ENCODE results near the gene C2orf69. TPM values are rescaled to one million over a fixed set of nuclear protein-coding genes. Genes with fewer than 3 reads are reported as not detected.

The C2orf69 gene, protein sequence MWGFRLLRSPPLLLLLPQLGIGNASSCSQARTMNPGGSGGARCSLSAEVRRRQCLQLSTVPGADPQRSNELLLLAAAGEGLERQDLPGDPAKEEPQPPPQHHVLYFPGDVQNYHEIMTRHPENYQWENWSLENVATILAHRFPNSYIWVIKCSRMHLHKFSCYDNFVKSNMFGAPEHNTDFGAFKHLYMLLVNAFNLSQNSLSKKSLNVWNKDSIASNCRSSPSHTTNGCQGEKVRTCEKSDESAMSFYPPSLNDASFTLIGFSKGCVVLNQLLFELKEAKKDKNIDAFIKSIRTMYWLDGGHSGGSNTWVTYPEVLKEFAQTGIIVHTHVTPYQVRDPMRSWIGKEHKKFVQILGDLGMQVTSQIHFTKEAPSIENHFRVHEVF
- 10 to 100 TPM; 18.9 to 19.5 TPM for total RNA-seq

DNA sequence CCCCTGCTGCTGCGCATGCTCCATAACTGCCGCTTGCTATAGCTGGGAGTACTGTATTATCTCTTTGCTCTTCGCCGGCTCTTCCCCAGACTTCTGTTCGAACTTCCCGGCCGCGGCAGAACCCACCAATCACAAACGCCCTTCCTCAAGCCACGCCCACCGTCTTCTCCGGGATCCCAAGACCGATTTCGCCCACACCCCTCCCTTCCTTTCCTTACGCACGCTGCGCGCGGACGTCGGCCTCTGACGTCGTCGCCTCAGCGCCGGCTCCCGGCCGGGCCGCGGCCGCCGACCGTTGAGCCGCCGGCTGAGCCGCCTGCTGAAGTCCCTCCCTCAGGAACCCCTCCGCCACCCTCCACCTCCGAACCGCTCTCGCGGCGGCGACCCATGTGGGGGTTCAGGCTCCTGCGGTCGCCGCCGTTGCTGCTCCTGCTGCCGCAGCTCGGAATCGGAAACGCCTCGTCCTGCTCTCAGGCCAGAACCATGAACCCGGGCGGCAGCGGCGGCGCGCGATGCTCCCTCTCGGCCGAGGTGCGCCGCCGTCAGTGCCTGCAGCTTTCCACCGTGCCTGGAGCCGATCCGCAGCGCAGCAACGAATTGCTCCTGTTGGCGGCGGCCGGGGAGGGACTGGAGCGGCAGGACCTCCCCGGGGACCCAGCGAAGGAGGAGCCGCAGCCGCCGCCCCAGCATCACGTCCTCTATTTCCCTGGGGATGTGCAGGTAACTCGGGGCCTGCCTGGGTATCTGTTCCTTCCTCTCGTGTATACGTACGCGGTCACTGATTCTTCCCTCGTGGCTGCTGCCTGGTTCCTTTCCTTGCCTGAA lies at the start of gene C2orf69:
Gene C2orf69, plus strand, starts transcription at position 242 of the 825 bp plus-strand sequence. Its CDS starts 146 bp downstream, at position 388.
- Mint-ChIP-seq H3K36me3 (peaks cover 24% of the 10 kb centered on the region), H3K9me3 (ENCODE audit: low read depth) (no peaks in the 10 kb centered on the region), H3K27me3 (peaks cover 12% of the 10 kb centered on the region), H3K27ac (peak within 1 kb of the TSS; percentile 93), H3K4me1 (peaks cover 26% of the 10 kb centered on the region), H3K4me3 (peak within 1 kb of the TSS; percentile 99)
- ATAC-seq, result peak; percentile 88
- DNase-seq, result peak; percentile 94
- CTCF ChIA-PET, result interaction anchor here (1.0 kb wide), 1 partner anchor 35 kb away, joined by 3 read pairs; no protein-coding TSS in a partner anchor

DNA sequence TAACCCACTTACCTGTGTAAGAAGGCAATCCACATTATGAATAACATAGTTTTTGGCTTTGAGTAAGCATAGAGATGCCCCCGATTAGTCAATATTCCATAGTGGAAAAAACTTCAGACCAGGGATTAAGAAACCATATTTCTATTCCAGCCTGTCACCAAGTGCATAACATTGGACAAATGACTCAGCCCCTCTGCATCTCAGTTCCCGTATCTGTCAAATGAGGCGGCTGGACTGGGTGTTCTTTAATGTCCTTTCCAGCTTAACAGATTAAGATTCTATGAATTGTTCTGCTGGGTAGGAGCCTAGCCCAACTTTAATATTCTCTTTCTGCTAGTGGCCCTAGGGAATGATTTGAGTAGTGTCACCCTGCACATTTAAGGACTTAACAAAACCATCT lies 48.3 kb upstream of the C2orf69 start:
- ATAC-seq, result no peak
- CTCF ChIA-PET, result interaction anchor here (1.4 to 1.5 kb wide), 2 partner anchors 79 to 158 kb away, joined by 3 to 5 read pairs; no protein-coding TSS in a partner anchor
- Mint-ChIP-seq H3K27ac (no peak overlapping the region), H3K27me3 (peaks cover 46% of the 10 kb centered on the region), H3K4me1 (no peaks in the 10 kb centered on the region), H3K4me3 (no peak overlapping the region), H3K36me3 (no peaks in the 10 kb centered on the region), H3K9me3 (ENCODE audit: low read depth) (no peaks in the 10 kb centered on the region)
- no peak for DNase-seq

DNA sequence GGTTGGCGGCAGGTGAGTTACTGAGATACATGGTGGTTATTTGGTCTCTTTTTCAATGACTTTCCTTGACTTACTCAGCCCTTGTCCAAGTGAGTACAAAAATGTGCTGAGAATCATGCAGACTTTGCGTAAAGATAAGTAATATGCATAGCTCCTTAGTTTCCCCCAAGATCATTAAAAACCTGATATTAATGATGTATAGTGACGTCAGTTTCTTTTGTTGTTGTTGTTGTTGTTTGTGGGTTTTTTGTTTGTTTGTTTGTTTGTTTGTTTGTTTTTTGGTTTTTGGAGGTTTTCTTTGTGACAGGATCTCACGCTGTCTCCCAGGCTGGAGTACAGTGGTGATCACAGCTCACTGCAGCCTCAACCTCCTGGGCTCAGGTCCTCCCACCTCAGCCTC lies 45.2 kb upstream of the C2orf69 start:
- Mint-ChIP-seq H3K27me3 (peaks cover 57% of the 10 kb centered on the region), H3K36me3 (no peaks in the 10 kb centered on the region), H3K27ac (no peak overlapping the region), H3K4me3 (no peak overlapping the region), H3K9me3 (ENCODE audit: low read depth) (no peaks in the 10 kb centered on the region), H3K4me1 (no peaks in the 10 kb centered on the region)
- DNase-seq (no peak), ATAC-seq (no peak)
- CTCF ChIA-PET, result no interaction called here

DNA sequence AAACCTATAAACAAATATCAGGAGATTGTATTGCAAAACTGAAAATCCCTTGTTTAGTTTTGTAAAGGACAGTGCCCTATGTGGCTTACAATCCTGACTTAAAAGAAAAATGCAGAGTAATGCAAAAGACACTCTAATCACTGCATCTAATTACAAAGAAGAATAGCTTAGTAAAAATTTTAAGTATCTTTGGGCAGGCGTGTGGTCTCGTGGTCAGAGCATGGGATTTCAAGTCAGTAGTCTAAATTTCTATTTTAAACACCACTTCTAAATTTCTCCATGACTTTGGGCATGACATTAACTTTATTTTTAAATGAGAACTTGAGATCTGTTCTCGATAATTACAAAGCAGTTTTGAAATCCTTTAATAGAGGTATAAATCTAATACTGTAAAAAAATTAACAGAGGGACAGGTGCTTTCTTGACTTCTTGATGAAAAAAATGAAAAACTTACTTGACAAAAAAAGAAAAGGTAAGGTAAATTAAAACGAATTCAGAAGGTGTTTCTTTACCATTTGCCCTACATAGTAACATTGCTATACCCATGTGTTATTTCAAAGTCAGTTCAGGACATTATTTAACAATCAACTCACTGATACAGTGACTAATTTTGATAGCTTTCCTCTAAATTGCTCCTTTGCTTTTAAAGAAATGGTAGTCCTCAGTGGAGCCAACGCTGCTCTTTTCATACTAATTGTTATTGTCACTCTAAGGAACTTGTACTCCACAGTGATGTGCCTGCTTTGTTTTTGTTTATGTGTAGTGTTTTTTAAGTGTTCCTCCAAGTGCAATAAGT lies 42.5 kb upstream of the C2orf69 start:
- Mint-ChIP-seq H3K4me3 (no peak overlapping the region), H3K27ac (no peak overlapping the region), H3K4me1 (no peaks in the 10 kb centered on the region), H3K9me3 (ENCODE audit: low read depth) (no peaks in the 10 kb centered on the region), H3K27me3 (peaks cover 45% of the 10 kb centered on the region), H3K36me3 (no peaks in the 10 kb centered on the region)
- DNase-seq, result no peak
- ATAC-seq, result no peak
- CTCF ChIA-PET, result no interaction called here

DNA sequence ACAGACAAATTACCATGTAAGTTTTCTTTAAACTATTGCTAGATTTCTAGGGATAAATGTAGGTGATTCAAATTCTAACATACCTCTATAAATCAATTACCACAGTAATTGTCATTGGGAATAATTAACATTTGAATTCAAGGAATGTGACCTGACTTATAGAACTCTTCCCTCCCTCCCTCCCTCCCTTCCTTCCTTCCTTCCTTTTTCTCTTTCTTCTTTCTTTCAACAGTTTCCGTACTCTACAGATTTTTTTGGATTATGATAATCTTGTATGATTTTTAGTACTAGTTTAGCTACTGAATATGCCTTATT lies 41.9 kb upstream of the C2orf69 start:
- H3K36me3 Mint-ChIP-seq, result peaks cover 3% of the 10 kb centered on the region
- peaks cover 4% of the 10 kb centered on the region for H3K9me3 Mint-ChIP-seq (ENCODE audit: low read depth)
- no peak overlapping the region for H3K4me3 Mint-ChIP-seq
- CTCF ChIA-PET, result no interaction called here
- H3K27me3 Mint-ChIP-seq, result peaks cover 45% of the 10 kb centered on the region
- ATAC-seq, result no peak
- no peak overlapping the region for H3K27ac Mint-ChIP-seq
- DNase-seq, result no peak
- no peaks in the 10 kb centered on the region for H3K4me1 Mint-ChIP-seq

DNA sequence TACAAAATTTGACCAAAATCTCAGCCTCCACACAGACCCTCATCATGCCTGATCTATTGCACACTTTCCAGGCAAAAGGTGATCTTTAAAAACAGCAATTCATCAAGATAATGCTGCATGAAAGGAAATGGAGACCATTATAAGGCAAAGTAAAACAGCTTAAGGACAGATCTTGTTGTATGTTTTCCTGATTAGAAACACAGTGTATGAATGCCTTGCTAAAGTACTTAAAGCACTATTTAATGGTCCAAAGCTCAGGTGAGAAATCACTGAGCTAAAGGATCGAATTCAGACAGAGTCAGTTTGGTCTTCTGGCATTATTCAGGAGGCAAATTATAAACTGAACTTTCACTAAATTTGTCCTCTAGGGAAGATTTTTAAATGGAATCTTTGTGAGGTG lies 41.4 kb upstream of the C2orf69 start:
- Mint-ChIP-seq H3K27ac (no peak overlapping the region), H3K36me3 (peaks cover 6% of the 10 kb centered on the region), H3K4me1 (no peaks in the 10 kb centered on the region), H3K27me3 (peaks cover 44% of the 10 kb centered on the region), H3K9me3 (ENCODE audit: low read depth) (peaks cover 8% of the 10 kb centered on the region), H3K4me3 (no peak overlapping the region)
- ATAC-seq (no peak), DNase-seq (no peak)
- CTCF ChIA-PET, result no interaction called here

DNA sequence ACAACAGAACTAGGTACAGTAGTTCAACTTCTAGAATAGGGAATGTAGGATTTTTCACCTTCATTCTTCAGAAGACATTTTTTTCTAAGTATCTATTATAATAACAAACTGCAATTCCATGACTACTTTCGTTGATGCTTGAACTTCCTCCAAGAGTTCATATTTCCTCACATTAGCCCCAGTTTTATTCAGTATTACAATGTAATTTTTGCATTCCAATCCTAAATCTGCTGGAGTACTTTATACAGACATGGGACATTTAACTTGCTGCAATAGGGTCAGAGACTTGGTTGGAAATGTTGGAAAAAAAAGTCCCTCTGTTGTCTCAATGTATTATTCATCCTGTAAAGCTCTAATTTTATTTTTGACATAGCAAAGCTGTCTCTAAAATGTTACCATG lies 40.5 kb upstream of the C2orf69 start:
- no peak for DNase-seq
- CTCF ChIA-PET, result no interaction called here
- Mint-ChIP-seq H3K9me3 (ENCODE audit: low read depth) (peaks cover 9% of the 10 kb centered on the region), H3K27me3 (peaks cover 45% of the 10 kb centered on the region), H3K27ac (no peak overlapping the region), H3K4me1 (no peaks in the 10 kb centered on the region), H3K4me3 (no peak overlapping the region), H3K36me3 (peaks cover 6% of the 10 kb centered on the region)
- ATAC-seq, result no peak

DNA sequence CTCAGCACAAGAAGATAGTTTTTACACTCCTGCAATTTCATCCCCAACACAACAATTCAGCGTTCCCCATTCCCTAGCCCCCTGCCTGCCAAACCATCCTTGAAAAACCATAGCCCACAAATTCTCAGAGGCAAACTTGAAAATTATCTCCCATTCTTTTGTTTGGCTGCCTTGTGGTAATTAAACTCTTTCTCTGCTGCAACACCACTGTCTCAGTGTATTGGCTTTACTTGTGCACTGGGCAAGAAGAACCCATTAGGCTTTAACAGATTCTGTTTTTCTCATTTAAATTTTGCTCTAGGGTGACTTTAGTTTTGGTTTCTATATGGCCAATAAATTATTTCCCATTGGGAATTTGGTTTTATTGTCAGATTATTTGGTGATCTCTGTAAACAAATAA lies 36.9 kb upstream of the C2orf69 start:
- DNase-seq, result no peak
- peaks cover 6% of the 10 kb centered on the region for H3K36me3 Mint-ChIP-seq
- H3K27me3 Mint-ChIP-seq, result peaks cover 32% of the 10 kb centered on the region
- no peak for ATAC-seq
- CTCF ChIA-PET, result no interaction called here
- no peak overlapping the region for H3K4me3 Mint-ChIP-seq
- peaks cover 9% of the 10 kb centered on the region for H3K9me3 Mint-ChIP-seq (ENCODE audit: low read depth)
- no peaks in the 10 kb centered on the region for H3K4me1 Mint-ChIP-seq
- no peak overlapping the region for H3K27ac Mint-ChIP-seq

DNA sequence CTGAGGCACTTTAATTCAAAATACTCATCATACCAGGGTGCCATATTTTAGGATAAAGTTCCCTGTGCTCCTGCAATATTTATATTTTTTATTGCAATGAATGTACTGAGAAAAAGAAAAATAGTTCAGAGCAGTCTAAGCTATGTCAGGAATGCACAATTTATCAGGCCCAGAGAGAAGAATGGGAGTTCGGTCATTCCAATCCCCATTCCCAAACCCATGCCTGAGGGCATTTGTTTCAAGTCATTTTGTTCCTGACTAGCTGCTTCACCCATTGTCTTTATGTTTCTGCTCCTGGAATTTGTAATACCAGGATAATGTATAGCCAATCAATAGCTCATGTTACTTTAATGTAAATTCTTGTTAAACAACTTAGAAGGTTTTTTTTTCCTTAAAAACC lies 35.7 kb upstream of the C2orf69 start:
- CTCF ChIA-PET, result no interaction called here
- Mint-ChIP-seq H3K4me3 (no peak overlapping the region), H3K27me3 (peaks cover 27% of the 10 kb centered on the region), H3K9me3 (ENCODE audit: low read depth) (peaks cover 9% of the 10 kb centered on the region), H3K4me1 (no peaks in the 10 kb centered on the region), H3K27ac (no peak overlapping the region), H3K36me3 (peaks cover 6% of the 10 kb centered on the region)
- DNase-seq (no peak), ATAC-seq (no peak)

DNA sequence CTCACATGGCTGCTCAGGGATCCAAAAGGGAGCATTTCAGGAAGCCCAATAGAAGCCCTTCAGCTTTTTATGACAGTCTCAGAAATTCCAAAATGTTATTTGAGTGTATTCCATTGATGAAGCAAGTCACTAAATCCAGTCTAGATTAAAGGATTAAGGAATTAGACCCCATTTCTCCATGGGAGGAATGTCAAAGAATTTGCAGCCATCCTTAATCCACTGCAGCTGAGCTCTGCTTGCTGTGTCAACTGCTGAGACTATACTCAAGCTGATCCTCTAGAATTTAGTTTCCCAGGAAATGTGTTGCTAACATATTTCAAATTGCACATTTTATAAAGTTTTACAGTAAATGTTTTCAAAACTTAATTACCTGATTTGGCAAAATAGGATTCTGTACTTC lies 28.4 kb upstream of the C2orf69 start:
- peaks cover 15% of the 10 kb centered on the region for H3K27me3 Mint-ChIP-seq
- no peak overlapping the region for H3K4me3 Mint-ChIP-seq
- H3K36me3 Mint-ChIP-seq, result no peaks in the 10 kb centered on the region
- CTCF ChIA-PET, result no interaction called here
- no peak for DNase-seq
- H3K4me1 Mint-ChIP-seq, result no peaks in the 10 kb centered on the region
- no peak for ATAC-seq
- H3K9me3 Mint-ChIP-seq (ENCODE audit: low read depth), result peaks cover 7% of the 10 kb centered on the region
- H3K27ac Mint-ChIP-seq, result no peak overlapping the region

DNA sequence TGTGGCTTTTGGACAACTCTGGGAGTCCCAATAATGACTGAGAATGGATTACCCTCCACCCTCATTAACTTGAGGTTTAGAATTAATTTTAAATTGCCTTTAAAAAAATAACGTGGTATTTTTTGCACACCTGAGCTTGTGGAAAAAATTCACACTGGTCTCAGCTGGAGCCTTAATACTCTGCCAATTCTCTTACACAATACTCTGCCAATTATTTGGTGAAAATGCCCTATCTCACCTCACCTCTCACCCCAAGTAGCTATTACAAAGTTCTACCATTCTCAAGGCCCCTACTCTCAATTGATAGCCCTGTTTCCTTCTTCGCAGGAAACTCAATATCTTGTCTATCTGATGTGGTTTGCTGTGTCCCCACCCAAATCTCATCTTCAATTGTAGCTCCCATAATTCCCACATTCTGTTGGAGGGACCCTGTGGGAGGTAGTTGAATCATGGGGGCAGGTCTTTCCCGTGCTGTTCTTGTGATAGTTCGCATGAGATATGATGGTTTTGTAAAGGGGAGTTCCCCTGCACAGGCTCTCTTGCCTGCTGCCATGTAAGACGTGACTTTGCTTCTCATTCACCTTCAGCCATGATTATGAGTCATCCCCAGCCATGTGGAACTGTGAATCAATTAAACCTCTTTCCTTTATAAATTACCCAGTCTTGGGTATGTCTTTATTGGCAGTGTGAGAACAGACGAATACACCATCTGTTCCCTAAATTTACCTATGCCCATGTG lies 27.4 kb upstream of the C2orf69 start:
- H3K27me3 Mint-ChIP-seq, result peaks cover 15% of the 10 kb centered on the region
- DNase-seq (no peak), ATAC-seq (no peak)
- H3K27ac Mint-ChIP-seq, result no peak overlapping the region
- H3K4me3 Mint-ChIP-seq, result no peak overlapping the region
- no peaks in the 10 kb centered on the region for H3K4me1 Mint-ChIP-seq
- H3K36me3 Mint-ChIP-seq, result no peaks in the 10 kb centered on the region
- CTCF ChIA-PET, result interaction anchor here (0.9 kb wide), 1 partner anchor 13 kb away, joined by 3 read pairs; no protein-coding TSS in a partner anchor
- peaks cover 7% of the 10 kb centered on the region for H3K9me3 Mint-ChIP-seq (ENCODE audit: low read depth)

DNA sequence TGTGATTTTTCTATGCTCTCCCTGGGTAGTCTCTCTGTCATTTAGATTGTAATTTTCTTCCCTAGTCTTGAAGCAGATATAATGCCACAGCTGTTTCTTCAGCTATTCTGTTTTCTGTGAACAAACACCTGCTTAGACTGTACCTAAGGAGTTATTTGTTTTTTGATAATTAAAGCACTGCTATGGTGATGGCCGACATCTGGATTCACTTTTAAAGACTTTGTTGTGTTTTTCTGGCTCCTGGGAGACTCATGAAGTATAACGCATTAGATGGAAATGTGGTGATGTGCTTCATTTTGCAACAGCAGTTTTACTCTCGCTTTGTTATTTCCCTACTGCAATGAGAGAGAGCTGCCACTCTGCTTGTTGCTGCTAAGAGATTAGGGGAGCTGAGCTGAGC lies 15.7 kb upstream of the C2orf69 start:
- CTCF ChIA-PET, result no interaction called here
- ATAC-seq (no peak), DNase-seq (no peak)
- Mint-ChIP-seq H3K36me3 (no peaks in the 10 kb centered on the region), H3K9me3 (ENCODE audit: low read depth) (no peaks in the 10 kb centered on the region), H3K4me3 (no peak overlapping the region), H3K4me1 (no peaks in the 10 kb centered on the region), H3K27ac (no peak overlapping the region), H3K27me3 (peaks cover 24% of the 10 kb centered on the region)

DNA sequence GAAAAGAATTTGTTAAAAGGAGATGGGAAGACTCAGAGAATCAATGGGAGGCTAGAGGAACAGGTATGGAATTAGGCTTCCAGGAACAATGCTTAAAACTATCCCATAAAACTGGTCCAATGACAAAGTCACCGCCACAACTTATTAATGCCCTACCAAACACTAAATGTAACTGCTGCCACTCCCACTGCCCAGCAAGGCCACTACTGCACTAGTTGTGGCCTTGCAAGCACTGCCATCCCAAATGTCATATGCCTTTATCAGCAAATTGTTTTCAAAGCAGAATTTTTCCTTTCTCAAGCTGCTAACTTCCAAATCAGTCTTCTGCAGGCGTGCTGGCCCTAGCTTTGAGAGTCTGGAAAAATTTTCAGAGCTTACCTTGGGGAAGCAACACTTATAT lies 14.5 kb upstream of the C2orf69 start:
- CTCF ChIA-PET, result interaction anchor here (0.6 kb wide), 1 partner anchor 13 kb away, joined by 3 read pairs; no protein-coding TSS in a partner anchor
- DNase-seq, result no peak
- no peak for ATAC-seq
- Mint-ChIP-seq H3K27me3 (peaks cover 28% of the 10 kb centered on the region), H3K4me1 (no peaks in the 10 kb centered on the region), H3K9me3 (ENCODE audit: low read depth) (no peaks in the 10 kb centered on the region), H3K36me3 (no peaks in the 10 kb centered on the region), H3K27ac (no peak overlapping the region), H3K4me3 (no peak overlapping the region)
